GM19372 (cell line): ENCODE measurements around the gene ISM1.
"Not testable (repeated sequence)": the region's sequence is repeated elsewhere in the genome, so short reads cannot be mapped to it uniquely, and the experiment has no call there.

ENCODE experiments used
- ATAC-seq: cut with Tn5 transposase; IDR thresholded peaks from one replicate; pipeline ENCODE4 v1.9.1; 2021; ENCODE audit warnings: mild to moderate bottlenecking, low read depth, moderate library complexity; ENCODE audit not compliant: unreplicated experiment

ISM1 gene

DNA sequence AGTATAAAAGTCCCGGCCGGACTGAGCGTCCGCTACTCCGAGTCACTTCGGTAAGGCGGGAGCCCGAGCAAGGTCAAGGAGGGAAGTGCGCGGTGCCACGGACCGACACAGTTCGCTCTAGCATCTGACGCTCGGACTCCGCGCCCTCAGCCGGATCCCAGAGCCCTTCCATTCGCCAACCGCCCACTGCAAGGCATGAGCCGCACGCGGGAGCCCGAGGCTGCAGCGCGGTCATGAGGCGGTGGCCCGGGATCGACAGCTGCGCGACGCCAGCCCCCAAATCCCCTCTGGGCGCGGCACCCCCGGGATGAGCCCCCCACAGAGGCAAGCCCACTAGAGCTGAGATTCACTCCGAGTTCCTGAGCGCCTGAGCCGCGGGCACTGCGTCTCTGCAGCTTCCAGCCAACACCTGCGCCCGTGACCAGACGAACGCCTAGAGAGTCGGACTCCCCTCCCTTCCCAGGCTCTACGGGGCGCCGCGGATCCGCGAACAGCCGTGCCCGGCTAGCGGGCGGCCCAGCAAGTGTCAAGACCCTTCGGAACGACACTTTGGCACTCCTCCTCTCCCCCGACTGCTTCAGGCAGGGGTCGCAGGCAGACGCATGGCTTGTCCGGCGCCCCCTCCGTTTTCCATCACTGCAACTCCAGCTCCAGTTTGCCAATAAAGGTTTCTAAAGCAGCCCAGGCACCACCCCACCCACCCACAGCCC, 725 bp upstream of the ISM1 start:
- no peak for ATAC-seq

DNA sequence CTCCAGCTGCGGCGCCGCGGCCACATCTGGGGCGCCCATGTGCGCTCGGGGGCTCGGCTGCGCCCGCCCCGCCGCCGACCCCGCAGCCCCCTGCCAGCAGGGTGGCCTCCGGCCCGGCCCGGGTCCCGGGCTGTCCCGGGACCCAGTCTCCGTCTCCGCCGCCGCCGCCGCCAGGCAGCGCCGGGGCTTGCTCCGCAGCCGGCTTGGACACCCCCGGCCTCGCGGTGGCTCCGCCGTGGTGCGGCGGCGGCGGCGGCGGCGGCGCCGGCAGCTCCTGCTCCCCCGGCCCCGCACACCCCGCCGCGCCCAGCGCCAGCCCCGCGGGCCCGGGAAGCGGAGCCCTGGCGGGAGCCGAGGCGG, 219 bp downstream of the ISM1 start:
- ATAC-seq: peak; percentile 42

GRCh38 chr20:13221673-13222318, 722 bp downstream of the ISM1 start:
- ATAC-seq: peak; percentile 86

GRCh38 chr20:13222319-13222716, 1.2 kb downstream of the ISM1 start:
- no peak for ATAC-seq

DNA sequence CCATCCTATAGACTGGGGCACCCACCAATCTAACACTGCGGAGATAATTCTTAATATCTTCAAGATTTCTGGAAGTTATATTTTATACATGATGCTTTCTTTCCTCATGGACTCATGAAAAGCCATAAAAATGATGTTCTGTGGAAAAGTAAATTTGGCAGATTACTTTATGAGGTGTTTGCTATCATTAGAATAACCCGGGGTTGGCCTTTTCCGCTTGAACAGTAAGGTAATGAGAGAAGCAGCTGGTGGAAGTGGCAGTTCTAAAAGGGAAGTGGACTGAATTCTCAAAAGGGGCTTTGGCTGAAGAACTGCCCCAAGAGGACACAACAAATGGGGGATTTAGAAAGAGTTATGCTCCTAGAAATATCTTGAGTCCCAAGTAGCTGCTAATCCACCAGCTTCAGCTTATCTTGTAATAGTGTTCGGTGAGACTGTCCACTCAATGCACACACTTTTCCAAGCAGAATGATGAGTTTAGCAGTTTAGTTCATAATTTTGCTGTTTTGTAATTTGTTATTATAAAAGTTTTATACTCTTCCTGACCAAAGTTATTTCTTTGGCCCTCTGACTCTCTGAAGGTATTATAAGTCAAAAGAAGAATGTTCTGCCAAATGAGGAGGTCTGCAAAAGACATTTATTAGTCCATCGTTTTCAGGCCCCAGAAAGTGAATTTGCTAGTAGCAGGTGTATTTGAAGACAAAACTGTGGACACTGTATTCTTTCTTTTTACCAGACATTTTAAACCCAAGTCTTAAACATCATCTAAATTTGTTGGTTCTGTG, 2.9 kb downstream of the ISM1 start:
- ATAC-seq: no peak

DNA sequence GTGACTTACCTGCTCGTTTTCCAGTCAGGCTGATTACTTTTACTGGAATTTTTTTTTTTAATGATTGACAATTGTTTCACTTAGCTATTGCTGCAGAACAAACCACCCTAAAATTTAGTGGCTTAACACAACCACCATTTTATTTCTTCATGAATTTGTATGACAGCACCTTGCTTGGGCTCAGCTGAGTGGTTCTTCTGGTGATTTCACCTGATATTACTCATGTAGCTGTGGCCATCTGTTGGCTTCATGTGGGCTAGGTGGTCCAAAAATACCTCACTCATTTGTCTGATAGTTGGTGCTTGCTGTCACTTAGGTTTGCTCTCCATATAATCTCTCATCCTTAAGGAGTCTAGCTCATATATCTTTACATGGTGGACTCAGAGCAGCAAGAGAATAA, 5.3 kb downstream of the ISM1 start:
- ATAC-seq: no peak

DNA sequence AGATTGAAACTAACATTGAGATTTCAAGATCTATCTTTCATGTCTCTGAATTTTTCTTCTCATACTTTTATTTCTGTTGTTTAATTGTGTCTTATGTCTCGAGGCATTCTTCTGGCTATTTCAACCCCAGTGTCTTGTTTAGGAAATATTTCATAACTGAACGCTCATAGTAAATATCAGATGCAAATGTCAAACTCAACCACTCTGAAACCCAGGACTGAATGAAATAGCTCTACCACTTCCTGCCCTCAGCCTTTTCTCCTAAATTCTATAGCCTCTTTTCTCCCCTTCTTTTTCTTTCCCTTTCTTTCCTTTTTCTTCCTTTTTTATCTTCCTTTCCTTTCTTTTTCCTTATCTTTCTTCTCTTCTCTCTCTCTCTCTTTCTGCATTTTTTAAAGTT, 7.7 kb downstream of the ISM1 start:
- no peak for ATAC-seq

GRCh38 chr20:13229538-13229937, 8.5 kb downstream of the ISM1 start:
- no peak for ATAC-seq

DNA sequence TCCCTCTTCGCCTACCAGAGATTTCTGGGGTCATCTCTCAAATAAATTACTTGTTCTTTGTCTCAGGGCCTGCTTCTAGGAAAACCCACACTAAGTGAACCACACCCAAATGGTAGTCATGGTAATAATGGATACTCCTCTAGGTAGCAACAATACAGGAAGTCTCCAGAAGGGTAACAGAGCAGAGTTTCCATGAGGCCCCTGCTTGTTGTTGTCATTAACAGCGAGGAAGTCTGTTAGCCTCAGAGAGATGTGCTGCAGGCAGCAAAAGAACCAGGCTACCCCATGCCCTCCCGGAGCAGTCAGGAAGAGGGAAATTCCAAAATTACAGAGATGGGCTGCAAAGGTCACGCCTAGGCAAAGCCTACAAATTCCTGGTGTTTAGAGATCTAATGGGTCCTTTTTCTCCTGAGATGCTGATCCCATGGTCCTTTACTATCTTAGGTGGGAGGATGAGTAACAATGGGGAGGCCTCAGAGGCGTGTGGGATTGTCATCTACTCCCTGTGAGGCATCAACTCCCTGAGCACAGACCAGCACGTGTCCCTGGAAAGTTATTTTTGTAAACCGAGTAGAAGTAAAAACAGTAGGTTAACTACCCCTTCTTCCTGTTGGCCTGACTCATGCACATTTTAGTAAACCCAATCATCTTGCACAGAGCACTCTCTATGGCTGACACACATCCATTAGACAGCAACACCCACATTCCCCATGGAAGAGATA, 10.1 kb downstream of the ISM1 start:
- no peak for ATAC-seq

DNA sequence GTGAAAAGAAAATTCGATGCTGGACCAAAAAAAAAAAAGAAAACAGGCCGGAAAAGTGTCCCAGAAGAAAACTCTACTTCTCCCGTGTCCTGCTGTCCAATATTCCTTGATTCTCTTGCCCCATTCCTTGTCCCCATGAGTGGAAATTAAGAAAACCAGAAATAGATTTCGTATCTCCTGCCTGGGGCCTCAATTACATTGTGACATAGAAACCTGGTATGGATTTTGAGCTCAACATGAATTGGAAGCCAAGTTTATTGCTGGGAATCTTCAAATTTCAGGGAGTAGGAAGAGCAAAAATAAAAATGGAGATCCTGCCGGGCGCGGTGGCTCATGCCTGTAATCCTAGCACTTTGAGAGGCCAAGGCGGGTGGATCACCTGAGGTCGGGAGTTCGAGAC, 11.9 kb downstream of the ISM1 start:
- no peak for ATAC-seq

DNA sequence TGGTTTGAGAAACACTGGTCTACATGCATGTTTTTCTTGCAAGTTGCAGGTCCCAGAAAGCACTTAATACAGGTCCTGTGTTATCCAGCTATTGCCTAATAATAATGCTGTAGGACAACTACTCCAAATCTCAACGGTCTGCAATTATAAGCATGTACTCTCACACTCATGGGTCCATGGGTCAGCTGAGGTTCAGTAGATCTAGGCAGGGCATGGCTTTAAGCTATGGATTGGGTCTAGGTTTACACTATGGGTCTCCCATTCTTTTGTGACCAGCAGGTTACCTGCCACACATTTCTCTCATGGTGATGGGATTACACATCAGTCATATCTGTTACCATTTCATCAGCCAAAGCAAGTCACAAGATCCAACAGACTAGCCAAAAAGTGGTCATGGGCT, 13.9 kb downstream of the ISM1 start:
- ATAC-seq: no peak

GRCh38 chr20:13236360-13236759, 15.3 kb downstream of the ISM1 start:
- not testable (repeated sequence) for ATAC-seq

- ATAC-seq: no peak
Observed at GRCh38 chr20:13236990-13237720, 16.1 kb downstream of the ISM1 start.

GRCh38 chr20:13238001-13238653, 17.1 kb downstream of the ISM1 start:
- ATAC-seq: no peak

DNA sequence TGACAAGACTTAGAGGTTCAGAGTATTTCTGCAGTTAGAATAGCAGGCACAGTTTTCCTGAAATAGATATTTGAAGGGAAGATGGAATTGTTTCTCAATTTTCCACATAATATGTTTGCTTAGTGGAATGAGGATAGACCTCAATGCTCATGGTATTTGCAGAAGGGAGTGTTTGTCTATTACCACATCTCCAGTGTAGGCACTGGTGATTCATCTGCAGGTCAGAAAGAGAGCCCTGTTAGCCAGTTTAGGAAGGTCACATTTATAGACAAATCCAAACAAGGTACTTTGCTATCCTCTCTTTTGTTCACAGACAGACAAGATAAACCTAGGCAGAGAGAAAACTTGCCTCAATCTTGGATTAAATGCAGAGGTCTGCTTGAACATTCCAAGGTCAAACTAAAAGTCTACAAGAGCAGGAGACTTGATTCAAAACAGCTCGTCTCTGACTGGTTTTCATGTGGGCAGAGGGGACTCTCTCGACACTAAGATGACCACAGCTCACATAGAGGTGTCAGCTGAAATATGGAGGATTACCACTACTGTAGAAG, 22.8 kb downstream of the ISM1 start:
- ATAC-seq: no peak

- no peak for ATAC-seq
Observed at GRCh38 chr20:13245250-13245723, 24.2 kb downstream of the ISM1 start.

DNA sequence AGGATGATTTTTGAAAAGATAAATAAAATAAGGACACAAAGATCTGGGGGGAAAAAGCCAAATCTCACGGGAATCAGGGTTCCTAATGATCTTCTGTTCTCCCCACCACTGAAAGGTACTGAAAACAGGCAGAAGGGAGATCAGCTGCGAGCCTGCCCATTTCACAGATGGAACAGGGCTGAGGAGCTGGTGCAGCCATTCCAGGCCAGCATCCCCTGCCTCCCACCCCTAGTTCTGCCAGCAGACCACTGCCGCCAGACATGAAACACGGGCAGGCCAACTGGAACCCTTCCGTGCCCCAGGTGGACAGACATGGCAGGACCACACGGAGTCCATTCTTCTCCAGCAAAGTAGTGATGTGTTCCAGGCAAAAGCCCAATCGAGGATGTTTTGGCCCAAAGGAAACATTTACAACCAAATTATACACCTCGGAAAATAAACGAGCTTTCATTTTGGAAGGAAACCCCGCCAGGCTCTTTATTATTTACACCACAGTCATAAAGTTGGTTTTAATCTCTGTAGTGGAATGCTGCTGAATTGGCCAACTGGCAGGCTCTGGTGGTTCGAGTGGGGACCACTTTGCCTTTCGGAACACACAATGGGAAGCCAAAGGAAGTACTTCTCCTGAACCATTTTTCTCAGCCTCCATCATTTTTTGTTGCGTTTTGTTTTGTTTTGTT, 28.2 kb downstream of the ISM1 start:
- ATAC-seq: no peak

DNA sequence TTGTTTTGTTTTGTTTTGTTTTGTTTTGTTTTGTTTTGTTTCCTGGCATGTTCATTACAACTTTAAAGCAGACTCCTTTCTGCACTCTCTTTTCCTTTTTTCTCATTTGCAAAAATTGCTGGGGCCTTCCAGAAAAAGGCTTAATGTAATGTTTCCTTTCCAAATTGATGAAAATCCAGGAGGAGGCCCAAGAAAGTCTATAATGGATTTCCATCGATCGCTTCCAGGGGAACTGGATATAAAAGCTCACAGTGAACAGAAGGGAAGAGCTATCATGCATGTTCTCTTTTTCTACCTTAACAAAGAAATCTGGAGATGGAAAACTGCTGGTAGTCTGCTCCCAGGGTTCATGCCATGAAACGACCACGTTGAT, 28.7 kb downstream of the ISM1 start:
- no peak for ATAC-seq

GRCh38 chr20:13250251-13250650, 29.2 kb downstream of the ISM1 start:
- no peak for ATAC-seq
